HG03159 (cell line): ENCODE measurements around the gene JAG2.

Source experiments
- ATAC-seq: cut with Tn5 transposase; IDR thresholded peaks from one replicate; pipeline ENCODE4 v1.9.1; 2021; ENCODE audit warnings: mild to moderate bottlenecking, moderate library complexity; ENCODE audit not compliant: unreplicated experiment

JAG2 gene

DNA sequence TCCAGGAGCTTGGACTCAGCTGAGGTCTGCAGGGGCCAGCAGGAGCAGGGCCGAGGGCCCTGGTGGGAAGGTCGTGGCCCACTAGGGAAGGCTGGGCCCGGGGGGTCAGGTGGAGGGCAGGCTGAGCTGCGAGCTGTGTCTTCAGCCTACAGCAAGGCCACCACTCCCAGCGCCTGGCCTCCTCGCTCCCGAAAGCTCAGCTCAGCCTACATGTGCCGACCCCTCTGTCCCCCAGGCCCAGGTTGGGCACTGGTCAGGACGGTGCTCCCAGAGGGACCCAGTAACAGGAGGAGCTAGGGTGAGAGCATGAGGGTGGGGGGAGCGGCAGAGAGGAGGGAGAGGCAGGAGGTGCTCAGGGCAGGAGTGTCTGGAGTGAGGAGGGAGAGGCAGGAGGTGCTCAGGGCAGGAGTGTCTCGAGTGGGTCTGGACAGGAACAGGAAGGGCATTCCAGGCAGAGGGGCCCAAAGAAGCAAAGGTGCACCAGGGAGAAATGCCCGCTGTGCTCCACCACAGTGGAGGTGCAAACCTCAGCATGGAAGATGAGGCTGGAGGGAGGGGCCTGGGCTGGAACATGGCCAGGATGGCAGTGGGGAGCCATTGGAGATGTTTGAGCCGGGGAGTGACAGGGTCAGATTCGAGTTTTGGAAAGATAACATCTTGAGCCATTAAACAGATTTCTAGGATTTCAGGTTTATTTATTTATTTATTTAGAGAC is 74.2 kb downstream of the JAG2 start:
- ATAC-seq: no peak

DNA sequence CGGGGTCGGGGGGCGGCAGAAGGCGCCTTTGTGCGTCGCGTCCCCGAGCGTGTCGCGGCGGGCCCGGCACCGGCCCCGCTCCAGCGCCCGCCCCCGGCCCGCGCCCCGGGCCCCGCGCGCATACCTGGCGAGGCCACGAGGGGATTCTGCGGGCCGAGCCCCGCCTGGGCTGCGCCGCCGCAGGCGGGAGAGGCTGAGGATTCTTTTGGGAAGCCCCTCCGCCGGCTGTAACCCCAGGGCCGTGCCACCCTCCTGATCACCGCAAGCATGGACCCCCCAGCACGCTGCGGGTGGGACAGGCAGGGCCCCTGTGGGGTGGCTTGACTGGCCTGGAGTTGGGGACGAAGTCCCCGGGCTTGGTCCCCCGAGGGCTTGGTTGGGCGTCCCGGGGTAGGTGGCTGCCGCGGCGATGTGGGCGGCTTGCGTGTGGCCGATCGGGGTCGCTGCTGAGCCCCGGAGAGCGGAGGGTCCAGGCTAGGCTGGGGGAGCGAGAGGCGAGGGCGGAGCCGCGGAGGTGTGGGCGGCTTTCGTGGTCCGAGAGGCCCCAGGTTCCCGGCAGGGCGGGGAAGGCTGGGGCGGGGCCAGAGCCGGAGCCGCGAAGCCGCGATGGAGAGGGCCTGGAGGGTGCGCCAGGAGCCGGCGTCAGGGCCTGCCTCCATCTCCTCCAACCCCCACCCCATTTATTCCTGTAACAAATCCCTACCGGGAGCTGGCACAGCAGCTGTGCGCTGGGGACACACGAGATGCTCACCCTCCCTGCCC is 75.0 kb downstream of the JAG2 start:
- ATAC-seq: peak; percentile 51

DNA sequence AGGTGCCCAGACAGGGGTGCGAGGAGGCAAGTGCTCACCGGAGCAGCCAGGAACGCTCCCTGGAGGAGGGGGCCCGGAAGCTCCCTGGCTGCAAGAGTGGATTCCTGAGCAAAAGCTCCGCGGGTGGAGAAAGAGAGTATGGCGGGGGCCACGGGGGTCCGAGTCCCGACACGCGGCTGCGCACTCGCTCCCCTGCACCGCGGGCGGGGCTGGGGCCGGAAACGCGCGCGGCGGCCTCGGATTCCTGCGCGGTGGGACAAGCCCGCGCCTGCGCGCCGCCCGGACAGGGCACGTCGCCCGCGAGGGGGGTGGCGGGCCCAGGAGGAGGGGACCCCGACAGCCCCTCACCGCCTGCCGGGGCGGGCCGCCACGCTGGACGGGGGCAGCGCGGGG is 75.5 kb downstream of the JAG2 start:
- ATAC-seq: no peak

DNA sequence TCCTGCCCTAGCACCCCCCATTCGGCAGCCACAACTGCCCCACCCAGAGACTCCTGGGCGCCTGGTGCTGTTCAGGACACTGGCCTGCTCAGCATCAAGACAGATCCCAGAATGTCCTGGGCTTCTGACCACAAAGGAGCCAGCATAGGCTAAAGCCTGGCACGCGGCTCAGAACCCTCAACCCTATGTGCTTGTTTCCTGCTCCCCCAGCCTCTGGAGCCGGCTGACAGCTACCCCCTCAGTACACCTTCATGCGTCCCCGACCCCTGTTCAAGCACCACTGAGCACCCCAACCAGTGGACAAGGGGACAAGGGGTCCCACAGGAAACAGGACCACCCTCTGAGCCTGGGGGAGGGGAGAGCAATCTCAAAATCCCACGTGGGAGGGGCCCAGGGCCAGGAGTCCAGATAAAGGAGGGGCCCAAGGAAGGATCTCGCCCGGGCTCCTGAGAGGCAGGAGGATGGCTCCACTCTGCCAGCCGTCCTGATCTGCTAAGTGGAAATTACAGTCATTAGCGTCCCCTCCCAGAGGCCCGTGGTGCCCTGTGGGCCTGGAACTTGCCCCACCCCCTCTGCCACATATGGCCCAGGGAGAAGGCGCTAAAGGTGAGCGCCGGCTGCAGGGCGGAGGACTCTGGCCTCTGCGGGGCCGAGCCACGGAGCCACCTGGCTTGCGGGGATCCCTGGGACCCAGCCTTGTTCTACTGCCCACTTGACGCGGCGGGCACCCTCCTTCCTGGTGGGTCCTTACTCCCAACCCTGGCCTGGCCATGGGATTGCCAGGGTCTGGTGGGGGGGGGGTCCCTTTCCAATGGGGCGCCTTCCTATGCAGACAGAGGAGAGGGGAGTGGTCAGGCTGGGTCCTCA is 76.2 kb downstream of the JAG2 start:
- no peak for ATAC-seq

DNA sequence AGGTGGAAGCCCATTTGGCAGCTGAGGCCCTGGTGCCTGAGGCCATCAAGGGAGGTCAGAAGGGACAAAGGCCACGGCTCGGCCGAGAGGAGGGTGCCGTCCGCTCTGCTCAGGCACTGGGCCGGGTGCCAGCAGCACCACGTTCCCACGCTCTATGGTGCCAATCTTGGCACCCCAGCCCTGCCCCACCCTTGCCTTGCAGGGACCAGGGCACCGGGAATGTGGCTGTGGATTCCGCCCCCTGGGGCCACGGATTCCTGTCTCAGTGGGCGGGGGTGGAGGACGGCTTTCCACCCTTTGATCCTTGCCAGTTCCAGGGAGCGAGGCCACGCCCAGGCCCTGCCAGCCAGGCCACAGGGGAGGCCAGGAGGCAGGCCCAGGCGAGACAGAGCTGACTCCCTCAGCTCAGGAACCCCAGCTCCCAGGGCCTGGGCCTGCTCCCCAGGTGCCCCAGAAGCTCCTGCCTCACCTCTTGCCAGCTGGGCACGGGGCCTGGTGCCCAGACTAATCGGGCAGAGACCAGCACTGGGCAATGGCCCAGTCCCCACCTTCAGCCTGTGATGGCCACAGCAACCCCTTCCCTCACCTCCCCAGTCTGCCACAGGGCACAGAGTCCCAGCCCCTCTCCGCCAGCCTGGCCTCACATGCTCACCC is 76.9 kb downstream of the JAG2 start:
- ATAC-seq: no peak

DNA sequence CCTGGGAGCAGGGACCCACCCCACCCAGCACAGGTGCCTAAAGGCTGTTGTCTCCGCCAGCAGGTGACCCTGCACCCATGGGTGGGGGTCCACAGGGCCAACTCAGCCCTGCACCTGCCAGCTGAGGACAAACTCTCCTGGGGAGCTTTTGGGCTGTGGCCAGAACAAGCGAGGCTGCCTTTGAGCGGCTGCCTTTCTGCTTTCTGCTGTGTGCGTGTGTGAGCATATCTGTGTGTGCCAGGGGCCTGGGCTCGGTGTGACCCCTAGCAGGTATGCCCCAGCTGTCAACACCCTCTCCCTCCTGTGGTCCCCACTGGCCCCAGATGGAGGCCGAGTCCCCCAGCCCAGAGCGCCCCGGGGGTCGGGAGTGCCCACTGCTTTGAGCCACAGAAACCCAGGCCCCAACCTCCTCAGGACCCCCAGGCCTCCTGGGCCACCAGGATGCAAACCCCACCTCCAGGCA is 77.5 kb downstream of the JAG2 start:
- no peak for ATAC-seq
